ENCODE results near the gene ALPP.
"Not testable (repeated sequence)": the region's sequence is repeated elsewhere in the genome, so short reads cannot be mapped to it uniquely, and the experiment has no call there.

ALPP gene

DNA sequence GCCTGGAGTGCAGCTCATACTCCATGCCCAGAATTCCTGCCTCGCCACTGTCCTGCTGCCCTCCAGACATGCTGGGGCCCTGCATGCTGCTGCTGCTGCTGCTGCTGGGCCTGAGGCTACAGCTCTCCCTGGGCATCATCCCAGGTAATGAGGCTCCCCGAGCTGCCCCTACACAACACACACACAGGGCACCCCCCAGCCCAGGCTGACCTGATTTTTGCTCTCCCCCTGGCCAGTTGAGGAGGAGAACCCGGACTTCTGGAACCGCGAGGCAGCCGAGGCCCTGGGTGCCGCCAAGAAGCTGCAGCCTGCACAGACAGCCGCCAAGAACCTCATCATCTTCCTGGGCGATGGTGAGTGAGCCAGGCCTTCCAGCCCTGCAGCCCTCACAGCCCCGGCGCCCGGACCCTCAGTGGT is at the start of gene ALPP:
TSS of gene ALPP (plus strand) at position 17 of the 417 bp plus-strand sequence. CDS start at position 69, 52 bp downstream.
- DNase-seq (ENCODE audit: low read depth) = not testable (repeated sequence)

GRCh38 chr2:232329716-232330067 is 48.9 kb upstream of the ALPP start:
- no peak for DNase-seq (ENCODE audit: low read depth)

- DNase-seq (ENCODE audit: low read depth) = no peak
These were observed 48.2 kb upstream of the ALPP start for GRCh38 chr2:232330068-232330999.

GRCh38 chr2:232331061-232331460 is 47.5 kb upstream of the ALPP start:
- DNase-seq (ENCODE audit: low read depth) = not testable (repeated sequence)

GRCh38 chr2:232331641-232332040 is 46.9 kb upstream of the ALPP start:
- DNase-seq (ENCODE audit: low read depth) = not testable (repeated sequence)

DNA sequence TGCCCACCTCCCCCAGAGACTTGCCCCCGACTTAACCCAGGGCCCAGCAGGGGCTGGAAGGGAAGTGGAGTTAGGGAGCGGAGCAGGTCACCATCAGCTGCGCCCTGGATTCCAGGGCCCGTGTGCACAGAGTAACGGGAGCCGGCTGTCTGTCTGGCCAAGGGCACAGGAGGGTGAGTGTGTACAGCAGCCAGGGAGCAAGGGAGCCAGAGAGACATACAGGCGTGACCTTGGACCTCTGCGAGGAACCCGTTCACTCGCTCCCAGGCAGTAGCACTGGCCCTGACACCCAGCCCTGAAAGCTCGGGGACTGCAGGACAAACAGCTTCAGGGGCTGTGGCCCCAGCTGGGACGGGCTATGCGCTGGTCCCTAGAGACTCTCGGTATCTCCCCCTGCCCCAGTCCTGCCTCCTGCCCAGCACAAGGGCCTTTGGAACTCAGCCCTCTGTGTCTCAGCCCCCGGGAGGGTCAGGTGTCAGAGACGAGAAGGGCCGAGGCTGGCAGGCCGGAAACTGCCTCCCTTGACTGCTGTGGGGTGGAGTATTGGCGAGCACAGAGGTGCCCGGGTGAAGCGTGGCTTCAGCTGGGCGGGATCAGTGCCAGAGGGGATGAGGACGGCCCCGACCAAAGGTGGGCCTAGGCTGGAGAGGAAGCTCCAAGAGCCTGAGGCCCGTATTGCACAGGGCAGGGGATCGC is 46.2 kb upstream of the ALPP start:
- DNase-seq (ENCODE audit: low read depth) = not testable (repeated sequence)

- DNase-seq (ENCODE audit: low read depth) = no peak
These were observed 45.7 kb upstream of the ALPP start for GRCh38 chr2:232332940-232333259.

DNA sequence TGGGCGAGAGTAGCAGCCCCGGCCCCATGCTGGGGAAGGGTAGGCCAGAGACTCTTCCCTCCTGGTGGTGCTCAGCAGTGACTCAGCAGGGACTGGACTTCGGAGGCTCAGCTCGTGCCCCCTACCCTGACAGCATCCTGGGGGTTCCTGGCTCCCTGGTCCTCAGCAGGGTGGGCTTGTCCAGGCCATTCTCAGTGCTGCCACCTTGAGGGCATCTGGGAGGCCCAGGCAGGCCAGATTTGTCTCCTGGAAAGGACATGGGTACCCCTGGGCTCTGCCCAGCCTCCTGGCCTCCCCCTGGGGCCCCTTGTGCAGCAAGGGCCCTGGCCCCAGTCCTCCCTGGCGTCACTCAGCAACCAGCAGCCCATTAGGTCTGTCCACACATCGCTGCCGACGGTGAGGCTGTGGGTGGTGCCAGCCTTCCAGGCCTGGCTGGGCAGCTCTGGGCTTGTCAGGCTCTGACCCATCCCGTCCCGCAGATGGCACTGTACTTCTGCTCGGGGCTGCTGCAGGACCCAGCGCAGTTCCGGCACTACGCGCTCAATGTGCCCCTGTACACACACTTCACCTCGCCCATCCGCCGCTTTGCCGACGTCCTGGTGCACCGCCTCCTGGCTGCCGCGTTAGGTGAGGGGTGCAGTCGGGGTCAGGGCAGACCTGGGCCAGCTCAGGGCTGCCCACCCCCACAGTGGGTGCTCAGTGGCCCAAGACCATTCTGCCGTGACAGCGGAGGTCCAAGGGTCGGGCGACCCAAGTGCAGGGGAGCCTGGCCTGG is 45.0 kb upstream of the ALPP start:
- no peak for DNase-seq (ENCODE audit: low read depth)

DNA sequence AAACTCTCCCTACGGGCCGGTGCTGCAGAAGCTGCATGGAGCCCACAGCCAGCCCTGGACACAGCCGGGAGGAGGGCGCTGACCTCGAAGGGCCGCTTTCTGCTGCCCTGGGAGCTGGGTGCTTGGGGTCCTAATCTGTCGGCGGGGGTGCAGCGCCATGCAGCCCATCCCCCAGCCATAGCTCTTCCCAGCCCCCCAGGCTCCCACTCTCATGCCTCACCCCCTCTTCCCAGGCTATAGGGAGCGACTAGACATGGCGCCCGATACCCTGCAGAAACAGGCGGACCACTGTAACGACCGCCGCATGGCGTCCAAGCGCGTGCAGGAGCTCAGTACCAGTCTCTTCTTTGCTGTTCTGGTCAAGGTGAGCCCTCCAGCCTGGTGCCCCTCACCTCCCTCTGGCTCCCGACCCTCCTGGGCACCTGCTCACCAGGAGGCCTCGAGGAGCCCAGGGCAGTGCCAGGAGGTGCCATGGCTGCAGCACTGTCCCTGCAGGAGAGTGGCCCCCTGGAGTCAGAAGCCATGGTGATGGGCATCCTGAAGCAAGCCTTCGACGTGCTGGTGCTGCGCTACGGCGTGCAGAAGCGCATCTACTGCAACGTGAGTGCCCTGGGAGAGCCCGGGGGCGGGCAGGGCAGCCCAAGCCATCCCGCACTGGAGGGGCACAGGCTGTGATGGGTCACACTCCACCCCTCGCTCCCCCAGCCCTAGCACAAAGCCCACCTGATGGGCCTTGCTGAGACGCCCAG is 44.2 kb upstream of the ALPP start:
- not testable (repeated sequence) for DNase-seq (ENCODE audit: low read depth)

DNA sequence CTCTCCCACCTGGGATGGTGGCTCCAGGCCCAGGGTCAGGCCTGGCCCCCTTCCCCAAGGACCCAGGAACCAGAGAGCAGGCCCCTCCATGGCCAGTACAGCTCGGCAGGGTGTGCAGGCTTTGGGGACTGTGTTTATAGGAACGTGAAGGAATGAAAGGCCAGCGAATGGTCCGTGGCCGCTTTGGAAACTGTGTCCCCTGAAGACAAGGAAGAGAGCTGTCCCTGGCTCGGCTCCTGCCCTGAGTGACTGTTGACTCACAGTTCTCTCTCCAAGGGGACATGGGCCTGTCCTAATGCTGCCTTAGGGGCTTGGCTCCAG is 43.7 kb upstream of the ALPP start:
- not testable (repeated sequence) for DNase-seq (ENCODE audit: low read depth)

GRCh38 chr2:232335206-232335858 is 43.2 kb upstream of the ALPP start:
- DNase-seq (ENCODE audit: low read depth) = not testable (repeated sequence)

- DNase-seq (ENCODE audit: low read depth) = no peak
These were observed 42.7 kb upstream of the ALPP start for GRCh38 chr2:232335859-232336215.

GRCh38 chr2:232336241-232336736 is 42.3 kb upstream of the ALPP start:
- DNase-seq (ENCODE audit: low read depth) = no peak

GRCh38 chr2:232336981-232337720 is 41.4 kb upstream of the ALPP start:
- no peak for DNase-seq (ENCODE audit: low read depth)

- DNase-seq (ENCODE audit: low read depth) = not testable (repeated sequence)
These were observed 40.3 kb upstream of the ALPP start for GRCh38 chr2:232338094-232338758.

GRCh38 chr2:232338759-232339106 is 39.8 kb upstream of the ALPP start:
- no peak for DNase-seq (ENCODE audit: low read depth)

GRCh38 chr2:232339121-232340081 is 39.1 kb upstream of the ALPP start:
- DNase-seq (ENCODE audit: low read depth) = no peak

- DNase-seq (ENCODE audit: low read depth) = no peak
These were observed 38.2 kb upstream of the ALPP start for GRCh38 chr2:232340171-232340935.

Measured in activated T-cell treated with anti-CD3 and anti-CD28 coated beads for 1 hour (primary cell).